Gastrocnemius medialis (tissue), 4 donors: ENCODE measurements around the gene C9orf72.

ENCODE experiments used
- CTCF ChIP-seq, 5 experiments: fragments of 450-650 bp in 3 of 5; fragments of 200-600 bp in 2 of 5; sonication (generic) in 2 of 5; IDR thresholded peaks in 4 of 5; conservative IDR thresholded peaks in 1 of 5; 1 replicate in 4 of 5; 2 replicates in 1 of 5; pipeline ENCODE4 v1.5.1; 2016 to 2019; ENCODE audit warnings: antibody characterized with exemption in 5 of 5, mild to moderate bottlenecking in 3 of 5, moderate library complexity in 3 of 5
- POLR2A ChIP-seq, 2 donors: fragments of 450-650 bp; IDR thresholded peaks; one replicate each; pipeline ENCODE4 v1.6.1; 2017; ENCODE audit warnings: antibody characterized with exemption in 2 of 2, mild to moderate bottlenecking in 2 of 2, moderate library complexity in 2 of 2

GRCh38 chr9:27589462-27589861, 16.2 kb upstream of the C9orf72 start:
- TF ChIP-seq CTCF (IDR thresholded peaks at IDR 0.05 in 4 of 5, conservative IDR thresholded peaks at IDR 0.05 in 1 of 5), result no peak
- no peak for TF ChIP-seq POLR2A (IDR thresholded peaks at IDR 0.05)
